A673 (cell line): ENCODE results near the gene RAB27A. TPM values are rescaled to one million over a fixed set of nuclear protein-coding genes. Genes with fewer than 3 reads are reported as not detected.
"Not testable (repeated sequence)": the region's sequence is repeated elsewhere in the genome, so short reads cannot be mapped to it uniquely, and the experiment has no call there.

Experiments
- BruUV-seq: library from RNA; stranded (reverse); fragments of 400-500 nt; replicated peaks from 2 replicates; lab custom pipeline; 2021; lab: Mats Ljungman, UMichigan
- CTCF ChIA-PET: fragments of 300-600 bp; sonication (Branson Sonifier 250); formaldehyde crosslinking; loops from one replicate; lab custom pipeline; 2022; ENCODE audit warnings: antibody characterized with exemption; lab: Charles Lee
- POLR2A ChIA-PET: fragments of 300-600 bp; sonication (Branson Sonifier 250); formaldehyde crosslinking; loops from one replicate; lab custom pipeline; 2022; ENCODE audit warnings: antibody characterized with exemption; ENCODE audit not compliant: low non-redundant PET; lab: Charles Lee
- DNase-seq: peaks from one replicate; pipeline ENCODE4 v3.0.0-alpha.2; 2015; ENCODE audit warnings: low spot score
- H3K27ac ChIP-seq: fragments of 200-600 bp; sonication (generic); 2 replicates; pipeline ENCODE4 v1.5.1; 2016; ENCODE audit warnings: mixed run types, low read depth, mild to moderate bottlenecking, mixed read lengths, antibody characterized with exemption, low read length; ENCODE audit not compliant: poor library complexity, severe bottlenecking
- H3K27me3 ChIP-seq: fragments of 200-600 bp; sonication (generic); replicated peaks from 2 replicates; pipeline ENCODE4 v1.6.1; 2017; ENCODE audit warnings: mixed run types, low read depth, mild to moderate bottlenecking, mixed read lengths, antibody characterized with exemption, low read length; ENCODE audit not compliant: insufficient read depth, poor library complexity
- H3K36me3 ChIP-seq: fragments of 200-600 bp; sonication (generic); 2 replicates; pipeline ENCODE4 v1.6.1; 2016; ENCODE audit warnings: mixed run types, mild to moderate bottlenecking, mixed read lengths, antibody characterized with exemption, low read length; ENCODE audit not compliant: insufficient read depth, poor library complexity, severe bottlenecking
- H3K4me1 ChIP-seq: fragments of 200-600 bp; sonication (generic); 2 replicates; pipeline ENCODE4 v1.6.1; 2017; ENCODE audit warnings: mixed run types, mild to moderate bottlenecking, mixed read lengths, antibody characterized with exemption, low read length; ENCODE audit not compliant: insufficient read depth, poor library complexity, severe bottlenecking
- H3K4me3 ChIP-seq: fragments of 200-600 bp; sonication (generic); 2 replicates; pipeline ENCODE4 v1.5.1; 2016; ENCODE audit warnings: low read depth, mixed run types, mild to moderate bottlenecking, mixed read lengths, low read length; ENCODE audit not compliant: poor library complexity, severe bottlenecking
- H3K9me3 ChIP-seq: fragments of 200-600 bp; sonication (generic); 2 replicates; pipeline ENCODE4 v1.6.1; 2016; ENCODE audit warnings: mixed run types, low read depth, mild to moderate bottlenecking, mixed read lengths, antibody characterized with exemption, low read length; ENCODE audit not compliant: poor library complexity, severe bottlenecking
- EZH2 ChIP-seq: fragments of 200-600 bp; sonication (generic); IDR thresholded peaks from 2 replicates; pipeline ENCODE4 v1.6.1; 2017; ENCODE audit warnings: borderline replicate concordance, low read depth, mild to moderate bottlenecking, mixed read lengths, antibody characterized with exemption, low read length; ENCODE audit not compliant: poor library complexity, severe bottlenecking
- intact Hi-C: fragments of 100-400 bp; cut with micrococcal nuclease; formaldehyde crosslinking; loops from one replicate; pipeline ENCODE4 v1.10.0; 2022; ENCODE audit not compliant: unreplicated experiment
- total RNA-seq: library from RNA; stranded (reverse); gene quantifications from 2 replicates; pipeline ENCODE4 v1.2.3, GENCODE V29; 2021
- TF ChIP-seq, protein P1 (sequence below): fragments of 300-800, 200-600 bp; sonication (generic); conservative IDR thresholded peaks from 2 replicates; pipeline ENCODE4 v1.5.1; 2017; ENCODE audit warnings: low read depth, mild to moderate bottlenecking, antibody characterized with exemption, low read length, moderate library complexity, mixed read lengths

The RAB27A gene
- total RNA-seq, 1 experiment from 2014 or later: 1.8 TPM

DNA sequence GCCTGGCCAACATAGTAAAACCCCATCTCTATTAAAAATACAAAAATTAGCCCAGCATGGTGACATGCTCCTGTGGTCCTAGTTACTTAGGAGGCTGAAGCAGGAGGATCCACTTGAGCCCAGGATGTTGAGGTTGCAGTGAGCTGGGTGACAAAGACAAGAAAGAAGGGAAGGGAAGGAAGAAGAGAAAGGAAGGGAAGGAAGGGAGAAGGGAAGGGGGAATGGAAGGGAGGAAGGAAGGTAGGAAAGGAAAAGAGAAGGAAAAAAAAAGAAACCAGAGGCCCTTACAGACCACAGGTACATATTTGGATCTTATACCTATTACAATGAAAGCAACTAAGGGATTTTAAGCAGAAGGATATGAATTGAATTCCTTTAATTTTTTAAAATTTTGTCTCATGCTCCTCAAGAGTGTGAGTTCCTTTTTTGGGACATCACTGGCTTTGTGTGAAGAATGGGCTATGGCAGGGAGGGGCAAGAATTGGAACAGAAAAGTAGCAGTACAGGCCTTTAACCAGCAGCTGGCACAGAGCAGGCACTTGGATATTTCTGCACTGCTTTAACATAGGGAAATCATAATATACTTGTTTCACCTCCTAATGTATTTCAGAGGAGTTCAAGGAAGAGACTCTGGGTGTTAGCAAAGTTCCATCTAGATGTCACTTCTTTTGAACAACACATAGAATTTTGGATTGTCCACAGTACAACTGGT is 7.9 kb downstream of the RAB27A start:
- POLR2A ChIA-PET: no interaction called here
- Histone ChIP-seq H3K27ac (no peak overlapping the region), H3K27me3 (no peaks in the 10 kb centered on the region), H3K9me3 (no peaks in the 10 kb centered on the region), H3K4me1 (no peaks in the 10 kb centered on the region), H3K36me3 (no peaks in the 10 kb centered on the region), H3K4me3 (no peak overlapping the region)
- no peak for DNase-seq
- intact Hi-C loops: no loop called here
- BruUV-seq: no TSS peak
- CTCF ChIA-PET: no interaction called here
- TF ChIP-seq, protein P1, sequence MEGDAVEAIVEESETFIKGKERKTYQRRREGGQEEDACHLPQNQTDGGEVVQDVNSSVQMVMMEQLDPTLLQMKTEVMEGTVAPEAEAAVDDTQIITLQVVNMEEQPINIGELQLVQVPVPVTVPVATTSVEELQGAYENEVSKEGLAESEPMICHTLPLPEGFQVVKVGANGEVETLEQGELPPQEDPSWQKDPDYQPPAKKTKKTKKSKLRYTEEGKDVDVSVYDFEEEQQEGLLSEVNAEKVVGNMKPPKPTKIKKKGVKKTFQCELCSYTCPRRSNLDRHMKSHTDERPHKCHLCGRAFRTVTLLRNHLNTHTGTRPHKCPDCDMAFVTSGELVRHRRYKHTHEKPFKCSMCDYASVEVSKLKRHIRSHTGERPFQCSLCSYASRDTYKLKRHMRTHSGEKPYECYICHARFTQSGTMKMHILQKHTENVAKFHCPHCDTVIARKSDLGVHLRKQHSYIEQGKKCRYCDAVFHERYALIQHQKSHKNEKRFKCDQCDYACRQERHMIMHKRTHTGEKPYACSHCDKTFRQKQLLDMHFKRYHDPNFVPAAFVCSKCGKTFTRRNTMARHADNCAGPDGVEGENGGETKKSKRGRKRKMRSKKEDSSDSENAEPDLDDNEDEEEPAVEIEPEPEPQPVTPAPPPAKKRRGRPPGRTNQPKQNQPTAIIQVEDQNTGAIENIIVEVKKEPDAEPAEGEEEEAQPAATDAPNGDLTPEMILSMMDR: no peak
- no peak for TF ChIP-seq EZH2

DNA sequence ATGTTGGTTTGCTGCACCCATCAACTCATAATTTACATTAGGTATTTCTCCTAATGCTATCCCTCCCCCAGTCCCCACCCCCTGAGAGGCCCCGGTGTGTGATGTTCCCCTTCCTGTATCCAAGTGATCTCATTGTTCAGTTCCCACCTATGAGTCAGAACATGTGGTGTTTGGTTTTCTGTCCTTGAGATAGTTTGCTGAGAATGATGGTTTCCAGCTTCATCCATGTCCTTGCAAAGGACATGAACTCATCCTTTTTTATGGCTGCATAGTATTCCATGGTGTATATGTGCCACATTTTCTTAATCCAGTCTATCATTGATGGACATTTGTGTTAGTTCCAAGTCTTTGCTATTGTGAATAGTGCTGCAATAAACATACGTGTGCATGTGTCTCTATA is 9.0 kb downstream of the RAB27A start:
- BruUV-seq, H3K4me1 ChIP-seq, POLR2A ChIA-PET, intact Hi-C loops, CTCF ChIA-PET, H3K36me3 ChIP-seq, H3K27me3 ChIP-seq, H3K9me3 ChIP-seq, H3K27ac ChIP-seq, DNase-seq, H3K4me3 ChIP-seq: not testable (repeated sequence)

DNA sequence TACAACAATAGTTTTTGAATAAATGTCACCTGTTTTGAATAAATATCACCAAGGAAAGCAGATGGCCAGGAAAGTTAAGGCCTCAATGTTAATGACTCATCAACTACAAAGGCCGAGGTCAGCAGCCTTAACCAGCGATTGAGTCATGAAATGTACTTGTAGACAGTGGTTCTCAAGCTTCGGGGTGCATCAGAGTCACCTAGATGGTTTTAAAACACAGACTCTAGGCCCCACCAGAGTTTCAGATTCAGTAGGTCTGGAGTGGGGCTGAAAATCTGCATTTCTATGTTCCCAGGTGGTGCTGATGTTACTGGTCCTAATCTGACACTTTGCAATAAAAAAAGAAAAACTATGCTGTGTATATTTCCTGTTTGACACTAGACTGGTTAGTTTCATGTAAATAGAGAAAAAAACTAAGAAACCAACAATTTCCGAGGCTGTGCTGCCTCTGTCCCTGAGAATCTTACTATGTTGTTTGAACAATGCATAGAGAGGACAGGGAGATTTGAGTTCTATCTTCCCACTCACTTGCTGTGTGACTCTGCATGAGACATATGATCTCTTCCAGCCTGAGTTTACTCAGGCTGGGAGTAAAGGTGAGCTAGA is 9.8 kb downstream of the RAB27A start:
- intact Hi-C loops: no loop called here
- ChIA-PET CTCF (no interaction called here), POLR2A (no interaction called here)
- no TSS peak for BruUV-seq
- Histone ChIP-seq H3K27me3 (no peaks in the 10 kb centered on the region), H3K4me3 (no peak overlapping the region), H3K27ac (no peak overlapping the region), H3K4me1 (no peaks in the 10 kb centered on the region), H3K36me3 (no peaks in the 10 kb centered on the region), H3K9me3 (no peaks in the 10 kb centered on the region)
- TF ChIP-seq, protein P1: no peak
- no peak for TF ChIP-seq EZH2
- DNase-seq: no peak
